Gastrocnemius medialis (tissue), 4 donors: Measurements from ENCODE around the gene CYLD. TPM values are rescaled to one million over a fixed set of nuclear protein-coding genes. Genes with fewer than 3 reads are reported as not detected.

Experiments
- ATAC-seq, 2 donors: fragments of 150-250 bp; one replicate each; pipeline ENCODE4 v1.9.1; 2016
- DNase-seq, 2 donors: peaks; one replicate each; pipeline ENCODE4 v3.0.0-alpha.2; 2019
- H3K27ac ChIP-seq, 4 donors: fragments of 200-600 bp; sonication (generic); 1 replicate in 1 of 4; 2 replicates in 3 of 4; pipeline ENCODE4 v1.5.1; 2016 to 2018; ENCODE audit warnings: mild to moderate bottlenecking in 2 of 4, moderate library complexity in 1 of 4
- H3K27me3 ChIP-seq, 3 donors: fragments of 200-600 bp; sonication (generic) in 2 of 3; 1 replicate in 1 of 3; 2 replicates in 2 of 3; pipeline versions ENCODE4 v1.5.1 to v1.6.0; 2016 to 2019; ENCODE audit warnings: mild to moderate bottlenecking in 1 of 3, moderate library complexity in 1 of 3
- H3K36me3 ChIP-seq, 2 donors: fragments of 200-600 bp; sonication (generic) in 1 of 2; one replicate each; pipeline ENCODE4 v1.5.1; 2017 to 2018
- H3K4me1 ChIP-seq, 2 donors: fragments of 200-600 bp; sonication (generic) in 1 of 2; one replicate each; pipeline ENCODE4 v1.5.1; 2016 to 2017; ENCODE audit warnings: mild to moderate bottlenecking in 2 of 2
- H3K4me3 ChIP-seq, 4 donors: fragments of 200-600 bp; sonication (generic) in 3 of 4; 1 replicate in 1 of 4; 2 replicates in 3 of 4; pipeline ENCODE4 v1.5.1; 2016 to 2019; ENCODE audit warnings: mild to moderate bottlenecking in 2 of 4
- H3K9me3 ChIP-seq, 3 donors: fragments of 200-600 bp; sonication (generic) in 2 of 3; 1 replicate in 1 of 3; 2 replicates in 2 of 3; pipeline ENCODE4 v1.5.1; 2016 to 2019
- POLR2A ChIP-seq, 2 donors: fragments of 450-650 bp; IDR thresholded peaks; one replicate each; pipeline ENCODE4 v1.6.1; 2017; ENCODE audit warnings: antibody characterized with exemption in 2 of 2, mild to moderate bottlenecking in 2 of 2, moderate library complexity in 2 of 2
- in situ Hi-C, 4 donors: fragments of 200-750 bp; cut with MboI; loops; one replicate each; pipeline versions ENCODE4 v1.15.0 to v1.8.0; 2017; ENCODE audit warnings: low sequenced_read_pairs in 4 of 4
- intact Hi-C: fragments of 100-400 bp; cut with DNase I; formaldehyde crosslinking; loops from one replicate; pipeline ENCODE4 v1.15.1; 2023; ENCODE audit warnings: low total_unique reads
- total RNA-seq, 4 donors: library from RNA; depleted of rRNA; stranded (reverse); fragments of >200 nt; gene quantifications; one replicate each; pipeline versions ENCODE4 v1.1.0 to v1.2.3, GENCODE V29; 2016
- TF ChIP-seq, protein P1 (sequence below), 5 experiments: fragments of 450-650 bp in 3 of 5; fragments of 200-600 bp in 2 of 5; sonication (generic) in 2 of 5; IDR thresholded peaks in 4 of 5; conservative IDR thresholded peaks in 1 of 5; 1 replicate in 4 of 5; 2 replicates in 1 of 5; pipeline ENCODE4 v1.5.1; 2016 to 2019; ENCODE audit warnings: antibody characterized with exemption in 5 of 5, mild to moderate bottlenecking in 3 of 5, moderate library complexity in 3 of 5

CYLD gene
- total RNA-seq, 4 donors from 2014 or later: 49.2 to 177 (median 135) TPM

DNA sequence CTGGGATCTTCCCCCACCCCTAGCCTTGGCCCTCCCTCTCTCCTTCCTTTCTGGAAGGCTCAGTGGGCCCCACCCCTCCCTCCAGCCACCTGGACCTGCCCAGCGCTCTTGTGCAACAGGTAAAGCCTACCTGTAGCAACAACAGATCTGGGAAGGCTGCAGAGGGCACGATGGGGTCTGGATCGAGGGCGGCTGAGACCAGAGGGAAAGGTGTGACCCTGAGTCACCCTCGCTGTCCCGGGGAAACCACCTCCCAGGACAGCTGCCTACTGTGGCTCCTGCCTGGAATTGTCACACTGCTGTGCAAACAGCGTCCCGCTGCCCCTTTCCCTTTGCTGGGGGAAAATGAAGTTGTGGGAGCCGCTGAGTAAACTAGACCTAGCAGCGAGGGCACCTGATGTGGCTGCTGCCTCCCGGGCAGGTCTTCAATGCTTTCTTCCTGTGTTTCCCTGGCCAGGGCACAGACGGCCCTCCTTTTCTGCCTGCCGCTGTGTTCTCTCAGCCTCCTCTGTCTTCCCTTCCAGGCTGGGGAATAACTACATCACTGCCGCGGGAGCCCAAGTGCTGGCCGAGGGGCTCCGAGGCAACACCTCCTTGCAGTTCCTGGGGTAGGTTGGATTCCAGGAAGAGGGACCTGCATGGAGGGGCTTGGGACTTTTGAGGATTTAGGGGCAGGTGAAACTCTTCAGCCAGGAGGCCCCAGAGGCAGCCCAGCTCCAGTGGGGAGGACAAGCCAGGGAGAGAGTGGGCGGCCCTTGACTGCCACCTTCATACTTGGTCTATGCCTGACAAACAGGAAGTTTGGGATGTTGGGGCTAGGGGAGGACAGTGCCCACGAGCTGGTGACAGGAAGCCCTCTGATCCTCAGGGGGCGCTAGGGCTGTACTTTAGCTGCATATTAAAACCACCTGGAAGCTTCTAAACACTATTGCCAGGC is 22.2 kb upstream of the CYLD start:
- no peak for DNase-seq
- TF ChIP-seq, protein P1, sequence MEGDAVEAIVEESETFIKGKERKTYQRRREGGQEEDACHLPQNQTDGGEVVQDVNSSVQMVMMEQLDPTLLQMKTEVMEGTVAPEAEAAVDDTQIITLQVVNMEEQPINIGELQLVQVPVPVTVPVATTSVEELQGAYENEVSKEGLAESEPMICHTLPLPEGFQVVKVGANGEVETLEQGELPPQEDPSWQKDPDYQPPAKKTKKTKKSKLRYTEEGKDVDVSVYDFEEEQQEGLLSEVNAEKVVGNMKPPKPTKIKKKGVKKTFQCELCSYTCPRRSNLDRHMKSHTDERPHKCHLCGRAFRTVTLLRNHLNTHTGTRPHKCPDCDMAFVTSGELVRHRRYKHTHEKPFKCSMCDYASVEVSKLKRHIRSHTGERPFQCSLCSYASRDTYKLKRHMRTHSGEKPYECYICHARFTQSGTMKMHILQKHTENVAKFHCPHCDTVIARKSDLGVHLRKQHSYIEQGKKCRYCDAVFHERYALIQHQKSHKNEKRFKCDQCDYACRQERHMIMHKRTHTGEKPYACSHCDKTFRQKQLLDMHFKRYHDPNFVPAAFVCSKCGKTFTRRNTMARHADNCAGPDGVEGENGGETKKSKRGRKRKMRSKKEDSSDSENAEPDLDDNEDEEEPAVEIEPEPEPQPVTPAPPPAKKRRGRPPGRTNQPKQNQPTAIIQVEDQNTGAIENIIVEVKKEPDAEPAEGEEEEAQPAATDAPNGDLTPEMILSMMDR (IDR thresholded peaks at IDR 0.05 in 4 of 5, conservative IDR thresholded peaks at IDR 0.05 in 1 of 5): no peak
- TF ChIP-seq POLR2A (IDR thresholded peaks at IDR 0.05): no peak
- H3K4me3 ChIP-seq: no peak overlapping the region
- no peaks in the 10 kb centered on the region for H3K36me3 ChIP-seq
- ATAC-seq: no peak
- no peaks in the 10 kb centered on the region for H3K9me3 ChIP-seq
- intact Hi-C loops: no loop called here
- no peaks in the 10 kb centered on the region for H3K4me1 ChIP-seq
- in situ Hi-C loops: no loop called here
- no peaks in the 10 kb centered on the region for H3K27me3 ChIP-seq
- no peak overlapping the region for H3K27ac ChIP-seq

GRCh38 chr16:50721549-50722404 is 20.1 kb upstream of the CYLD start:
- no peak for TF ChIP-seq POLR2A (IDR thresholded peaks at IDR 0.05)
- TF ChIP-seq, protein P1 (IDR thresholded peaks at IDR 0.05 in 4 of 5, conservative IDR thresholded peaks at IDR 0.05 in 1 of 5): no peak
- intact Hi-C loops (no loop called here), in situ Hi-C loops (no loop called here)
- no peak overlapping the region for H3K27ac ChIP-seq
- no peaks in the 10 kb centered on the region for H3K9me3 ChIP-seq
- H3K36me3 ChIP-seq: no peaks in the 10 kb centered on the region
- H3K4me1 ChIP-seq: no peaks in the 10 kb centered on the region
- no peaks in the 10 kb centered on the region for H3K27me3 ChIP-seq
- ATAC-seq (no peak), DNase-seq (no peak)
- no peak overlapping the region for H3K4me3 ChIP-seq

GRCh38 chr16:50722405-50722737 is 19.5 kb upstream of the CYLD start:
- intact Hi-C loops: no loop called here
- no peak for DNase-seq
- Histone ChIP-seq H3K27me3 (no peaks in the 10 kb centered on the region), H3K36me3 (no peaks in the 10 kb centered on the region), H3K9me3 (no peaks in the 10 kb centered on the region), H3K27ac (no peak overlapping the region), H3K4me3 (no peak overlapping the region), H3K4me1 (no peaks in the 10 kb centered on the region)
- ATAC-seq: no peak
- in situ Hi-C loops: no loop called here
- TF ChIP-seq, protein P1 (IDR thresholded peaks at IDR 0.05 in 4 of 5, conservative IDR thresholded peaks at IDR 0.05 in 1 of 5): no peak
- TF ChIP-seq POLR2A (IDR thresholded peaks at IDR 0.05): no peak

GRCh38 chr16:50722960-50723359 is 18.9 kb upstream of the CYLD start:
- no peak for DNase-seq
- intact Hi-C loops (no loop called here), in situ Hi-C loops (no loop called here)
- Histone ChIP-seq H3K9me3 (no peaks in the 10 kb centered on the region), H3K36me3 (no peaks in the 10 kb centered on the region), H3K4me3 (no peak overlapping the region), H3K27me3 (no peaks in the 10 kb centered on the region), H3K27ac (no peak overlapping the region), H3K4me1 (no peaks in the 10 kb centered on the region)
- TF ChIP-seq POLR2A (IDR thresholded peaks at IDR 0.05): no peak
- TF ChIP-seq, protein P1 (IDR thresholded peaks at IDR 0.05 in 4 of 5, conservative IDR thresholded peaks at IDR 0.05 in 1 of 5): no peak
- no peak for ATAC-seq
